ENCODE measurements around the gene AHRR.

DNA sequence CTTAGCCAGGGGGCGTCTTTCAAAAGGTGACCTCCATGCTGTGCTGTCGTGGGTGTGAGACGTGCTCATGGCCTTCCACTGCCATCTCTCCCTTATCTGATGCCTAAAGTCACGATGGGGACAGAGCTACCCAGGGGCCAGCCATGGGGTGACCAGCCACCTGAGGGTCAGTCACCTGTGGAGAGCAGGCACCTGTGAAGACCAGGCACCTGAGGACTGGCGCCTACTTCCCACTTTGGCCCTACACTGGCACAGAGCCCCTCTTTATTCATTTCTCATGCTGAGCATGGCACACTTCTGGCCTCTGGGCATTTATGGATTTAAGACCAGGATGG is 115.1 kb downstream of the AHRR start:
- TF ChIP-seq ELF4 (IDR thresholded peaks at IDR 0.05) (no peak), L3MBTL2 (conservative IDR thresholded peaks at IDR 0.05) (no peak), SUZ12 (IDR thresholded peaks at IDR 0.05) (no peak), SP1 (IDR thresholded peaks at IDR 0.05) (no peak), FOXM1 (IDR thresholded peaks at IDR 0.05; ENCODE audit: borderline replicate concordance) (no peak), CTBP1 (IDR thresholded peaks at IDR 0.05; ENCODE audit: borderline replicate concordance) (no peak), NFRKB (IDR thresholded peaks at IDR 0.05) (no peak), ARNT (IDR thresholded peaks at IDR 0.05) (no peak), TARDBP (IDR thresholded peaks at IDR 0.05) (no peak), HDGF (IDR thresholded peaks at IDR 0.05; ENCODE audit: borderline replicate concordance) (no peak), ZNF384 (IDR thresholded peaks at IDR 0.05) (no peak), FOXA1 (IDR thresholded peaks at IDR 0.05) (no peak), FOXK2 (IDR thresholded peaks at IDR 0.05) (no peak)
- TF ChIP-seq, protein P1, sequence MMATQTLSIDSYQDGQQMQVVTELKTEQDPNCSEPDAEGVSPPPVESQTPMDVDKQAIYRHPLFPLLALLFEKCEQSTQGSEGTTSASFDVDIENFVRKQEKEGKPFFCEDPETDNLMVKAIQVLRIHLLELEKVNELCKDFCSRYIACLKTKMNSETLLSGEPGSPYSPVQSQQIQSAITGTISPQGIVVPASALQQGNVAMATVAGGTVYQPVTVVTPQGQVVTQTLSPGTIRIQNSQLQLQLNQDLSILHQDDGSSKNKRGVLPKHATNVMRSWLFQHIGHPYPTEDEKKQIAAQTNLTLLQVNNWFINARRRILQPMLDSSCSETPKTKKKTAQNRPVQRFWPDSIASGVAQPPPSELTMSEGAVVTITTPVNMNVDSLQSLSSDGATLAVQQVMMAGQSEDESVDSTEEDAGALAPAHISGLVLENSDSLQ (IDR thresholded peaks at IDR 0.05) = no peak
